ENCODE results near the gene EPC1.

Gene EPC1

GRCh38 chr10:32373496-32373895 lies 26.5 kb upstream of the EPC1 start:
- Histone ChIP-seq H3F3A (ENCODE audit: insufficient read depth, low read length) (peaks cover 8% of the 10 kb centered on the region; the same call in 1 of the 2 replicates), H3K36me3 (replicated peaks; ENCODE audit: insufficient read depth, low read length) (no peaks in the 10 kb centered on the region), H3K9me3 (replicated peaks; ENCODE audit: insufficient read depth, low read length) (no peaks in the 10 kb centered on the region), H3K9me2 (replicated peaks; ENCODE audit: insufficient read depth, low read length) (no peaks in the 10 kb centered on the region), H3K27ac (ENCODE audit: low read length) (no peak overlapping the region), H3K79me2 (ENCODE audit: low read length) (peaks cover 83% of the 10 kb centered on the region), H3K4me3 (ENCODE audit: low read length) (no peak overlapping the region), H3K4me1 (ENCODE audit: low read length) (no peaks in the 10 kb centered on the region), H3K27me3 (replicated peaks; ENCODE audit: insufficient read depth, low read length) (no peaks in the 10 kb centered on the region), H2AFZ (ENCODE audit: low read length) (no peak overlapping the region), H3K4me2 (ENCODE audit: low read depth, low read length) (no peak overlapping the region), H4K20me1 (ENCODE audit: insufficient read depth, low read length) (no peaks in the 10 kb centered on the region), H3K9ac (ENCODE audit: low read length) (no peak overlapping the region)
- no peak for DNase-seq
- TF ChIP-seq EZH2phosphoT487 (IDR thresholded peaks at IDR 0.05; ENCODE audit: low read length) (no peak), CTCF (IDR thresholded peaks at IDR 0.05; ENCODE audit: low read length) (no peak), EZH2 (optimal IDR thresholded peaks at IDR 0.05; ENCODE audit: low read depth, low read length) (no peak)

- Histone ChIP-seq H3K4me1 (ENCODE audit: low read length) (no peaks in the 10 kb centered on the region), H3K4me2 (ENCODE audit: low read depth, low read length) (no peak overlapping the region), H4K20me1 (ENCODE audit: insufficient read depth, low read length) (0 out of 2 replicates have a peak, but pooled peaks cover 2% of the 10 kb centered on the region), H3K4me3 (ENCODE audit: low read length) (no peak overlapping the region), H3K9me2 (replicated peaks; ENCODE audit: insufficient read depth, low read length) (no peaks in the 10 kb centered on the region), H3K9me3 (replicated peaks; ENCODE audit: insufficient read depth, low read length) (no peaks in the 10 kb centered on the region), H3K79me2 (ENCODE audit: low read length) (peaks cover 86% of the 10 kb centered on the region), H3K27me3 (replicated peaks; ENCODE audit: insufficient read depth, low read length) (no peaks in the 10 kb centered on the region), H3K36me3 (replicated peaks; ENCODE audit: insufficient read depth, low read length) (no peaks in the 10 kb centered on the region), H3K9ac (ENCODE audit: low read length) (no peak overlapping the region), H3F3A (ENCODE audit: insufficient read depth, low read length) (peaks cover 5% of the 10 kb centered on the region; the same call in 1 of the 2 replicates), H2AFZ (ENCODE audit: low read length) (no peak overlapping the region), H3K27ac (ENCODE audit: low read length) (no peak overlapping the region)
- DNase-seq: no peak
- TF ChIP-seq EZH2 (optimal IDR thresholded peaks at IDR 0.05; ENCODE audit: low read depth, low read length) (no peak), CTCF (IDR thresholded peaks at IDR 0.05; ENCODE audit: low read length) (no peak), EZH2phosphoT487 (IDR thresholded peaks at IDR 0.05; ENCODE audit: low read length) (no peak)
Observed at GRCh38 chr10:32373031-32373430, 26.1 kb upstream of the EPC1 start.

GRCh38 chr10:32372000-32372875 lies 25.3 kb upstream of the EPC1 start:
- H3K4me2 ChIP-seq (ENCODE audit: low read depth, low read length): no peak overlapping the region
- no peaks in the 10 kb centered on the region for H3K27me3 ChIP-seq (replicated peaks; ENCODE audit: insufficient read depth, low read length)
- H2AFZ ChIP-seq (ENCODE audit: low read length): no peak overlapping the region
- H3K9me2 ChIP-seq (replicated peaks; ENCODE audit: insufficient read depth, low read length): no peaks in the 10 kb centered on the region
- TF ChIP-seq CTCF (IDR thresholded peaks at IDR 0.05; ENCODE audit: low read length) (no peak), EZH2 (optimal IDR thresholded peaks at IDR 0.05; ENCODE audit: low read depth, low read length) (no peak), EZH2phosphoT487 (IDR thresholded peaks at IDR 0.05; ENCODE audit: low read length) (no peak)
- H3K4me1 ChIP-seq (ENCODE audit: low read length): peaks cover 3% of the 10 kb centered on the region; the same call in 1 of the 2 replicates
- H3K79me2 ChIP-seq (ENCODE audit: low read length): peaks cover 84% of the 10 kb centered on the region
- H4K20me1 ChIP-seq (ENCODE audit: insufficient read depth, low read length): 0 out of 2 replicates have a peak, but pooled peaks cover 4% of the 10 kb centered on the region
- H3K9ac ChIP-seq (ENCODE audit: low read length): no peak overlapping the region
- no peak overlapping the region for H3K4me3 ChIP-seq (ENCODE audit: low read length)
- no peaks in the 10 kb centered on the region for H3K9me3 ChIP-seq (replicated peaks; ENCODE audit: insufficient read depth, low read length)
- H3K36me3 ChIP-seq (replicated peaks; ENCODE audit: insufficient read depth, low read length): no peaks in the 10 kb centered on the region
- no peaks in the 10 kb centered on the region for H3F3A ChIP-seq (ENCODE audit: insufficient read depth, low read length)
- no peak for DNase-seq
- no peak overlapping the region for H3K27ac ChIP-seq (ENCODE audit: low read length)
